Hematopoietic multipotent progenitor cell treated with erythropoietin and hydrocortisone succinate and interleukin-3 and kit ligand, for 8 days (in vitro differentiated cells): ENCODE measurements around the gene MAST2.
"Not testable (repeated sequence)": the region's sequence is repeated elsewhere in the genome, so short reads cannot be mapped to it uniquely, and the experiment has no call there.

Source experiments
- DNase-seq: peaks from one replicate; pipeline ENCODE4 v3.0.0-alpha.2; 2015

Gene MAST2

DNA sequence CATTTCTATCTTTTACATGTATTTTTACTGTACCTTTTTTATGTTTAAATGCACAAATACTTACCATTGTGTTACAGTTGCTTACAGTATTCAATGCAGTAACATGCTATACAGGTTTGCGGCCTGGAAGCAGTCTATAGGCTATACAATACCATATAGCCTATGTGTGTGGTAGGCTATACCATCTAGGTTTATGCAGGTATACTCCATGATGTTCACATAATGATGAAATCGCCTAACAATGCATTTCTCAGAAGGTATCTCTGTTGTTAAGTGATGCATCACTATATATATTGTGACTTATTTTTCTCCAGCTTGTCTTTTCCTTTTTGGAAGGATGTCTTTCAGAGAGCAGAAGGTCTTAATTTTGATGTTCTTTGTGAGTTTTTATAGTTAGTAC lies 103.5 kb downstream of the MAST2 start:
- DNase-seq: no peak

DNA sequence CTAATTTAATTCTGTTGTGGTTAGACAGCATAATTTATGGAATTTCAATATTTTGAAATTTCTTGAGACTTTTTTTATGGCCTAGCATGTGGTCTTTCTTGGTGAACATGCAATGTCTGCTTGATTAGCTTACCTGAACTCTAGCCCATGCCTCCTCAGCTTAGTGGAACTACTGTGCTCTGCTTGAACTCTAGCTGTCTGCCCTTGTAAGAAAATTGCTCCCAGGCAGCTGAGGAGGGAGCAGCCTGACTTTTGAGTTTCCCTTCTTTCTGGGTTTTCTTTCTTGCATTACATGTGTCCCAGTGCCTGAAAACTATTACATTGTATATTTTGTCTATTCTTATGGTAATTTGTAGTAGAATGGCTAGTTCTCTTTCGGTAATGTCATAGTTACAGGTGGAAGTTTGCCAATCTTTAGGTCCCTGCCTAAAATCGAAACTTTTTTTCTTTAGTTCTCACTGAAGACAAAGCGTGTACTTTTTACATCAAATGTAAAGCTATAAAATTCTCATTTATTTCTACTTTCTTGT lies 105.3 kb downstream of the MAST2 start:
- no peak for DNase-seq

DNA sequence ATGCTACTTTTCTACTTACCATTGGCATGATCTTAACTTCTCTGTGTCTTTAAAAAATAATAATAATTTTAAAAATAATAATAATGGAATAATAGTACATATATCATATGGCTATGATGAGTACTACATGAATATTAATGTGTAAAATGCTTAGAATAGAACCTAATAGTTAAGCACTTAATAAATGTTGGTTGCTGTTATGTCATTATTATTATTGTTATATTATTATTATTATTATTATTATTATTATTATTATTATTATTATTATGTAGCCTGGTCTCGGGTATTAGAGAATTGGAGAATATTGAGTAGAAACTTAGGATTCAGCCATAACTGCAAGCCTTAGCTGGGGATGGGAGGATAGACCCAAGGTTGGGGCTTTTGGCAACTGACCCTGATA lies 108.2 kb downstream of the MAST2 start:
- no peak for DNase-seq

DNA sequence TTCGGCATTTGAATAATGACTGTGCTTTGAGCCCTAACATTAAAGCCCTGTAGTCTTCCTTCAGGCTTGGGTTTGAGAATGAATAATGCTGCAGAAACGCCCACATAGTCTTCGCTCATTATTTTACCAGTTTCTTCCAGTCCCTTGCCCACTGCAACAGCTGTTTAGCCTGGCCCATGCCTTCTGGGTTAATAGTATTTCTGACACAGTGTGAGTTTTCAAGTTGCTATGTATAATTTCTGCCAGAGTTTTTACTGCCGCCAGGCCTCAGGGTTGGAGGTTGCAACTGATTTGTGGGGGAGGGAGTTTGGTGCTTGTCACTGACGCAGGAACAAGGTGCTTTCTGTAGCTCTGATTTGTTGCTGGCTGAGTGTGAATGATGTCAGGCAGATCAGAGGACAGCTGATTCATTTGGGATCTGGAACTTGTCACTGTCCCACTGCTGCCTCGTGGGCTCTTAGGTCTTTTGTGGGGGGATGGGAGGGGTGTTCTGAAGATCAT lies 109.8 kb downstream of the MAST2 start:
- DNase-seq: no peak

DNA sequence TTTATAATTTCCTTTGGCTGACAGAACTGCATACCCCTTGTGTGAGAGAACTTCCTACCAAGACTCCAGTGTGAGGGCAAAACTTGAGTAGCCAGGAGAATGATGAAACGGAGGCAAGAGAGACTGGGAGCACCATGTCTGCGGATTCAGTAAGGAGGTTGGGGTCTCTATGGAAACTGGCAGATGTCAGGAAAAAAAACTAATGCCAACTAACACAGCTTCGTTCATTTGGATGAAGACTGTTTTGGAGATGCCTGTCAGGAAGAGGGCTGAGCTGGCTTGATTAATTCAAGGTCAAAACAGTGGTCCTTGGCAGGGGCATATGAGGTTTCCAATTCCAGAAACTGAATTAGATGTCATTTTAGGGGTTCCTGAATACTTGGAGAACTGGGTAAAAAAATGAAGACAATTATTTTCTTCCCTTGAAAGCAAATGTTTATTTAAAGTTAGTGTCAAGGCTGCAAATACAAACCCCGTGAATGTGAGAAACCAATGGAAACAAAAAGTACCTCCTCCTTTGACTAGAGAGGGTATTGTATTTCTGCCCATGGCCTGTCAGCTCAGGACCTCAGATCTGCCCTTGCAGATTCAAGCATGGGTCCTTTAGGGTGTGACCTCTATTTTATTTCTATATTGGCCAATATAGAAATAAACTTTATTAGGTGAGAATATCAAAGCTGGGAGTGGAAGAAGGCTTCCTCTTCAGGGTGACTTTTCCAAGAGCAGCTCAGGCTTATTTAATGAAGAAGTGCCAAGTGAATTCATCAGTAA lies 110.5 kb downstream of the MAST2 start:
- DNase-seq: no peak

DNA sequence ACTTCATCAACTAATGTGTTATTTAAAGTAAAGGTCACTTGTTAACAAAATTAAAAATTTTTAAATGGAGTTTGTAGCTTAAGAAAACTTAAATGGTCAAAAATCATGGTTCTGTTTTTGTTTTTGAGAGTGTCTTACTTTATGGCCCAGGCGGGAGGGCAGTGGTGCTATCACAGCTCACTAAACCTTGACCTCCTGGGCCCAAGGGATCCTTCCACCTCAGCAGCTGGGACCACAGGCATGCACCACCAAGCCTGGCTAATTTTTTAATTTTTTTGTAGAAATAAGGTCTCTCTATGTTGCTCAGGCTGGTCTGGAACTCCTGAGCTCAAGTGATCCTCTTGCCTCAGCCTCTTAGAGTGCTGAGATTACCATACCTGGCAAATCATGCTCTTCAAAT lies 111.4 kb downstream of the MAST2 start:
- no peak for DNase-seq

DNA sequence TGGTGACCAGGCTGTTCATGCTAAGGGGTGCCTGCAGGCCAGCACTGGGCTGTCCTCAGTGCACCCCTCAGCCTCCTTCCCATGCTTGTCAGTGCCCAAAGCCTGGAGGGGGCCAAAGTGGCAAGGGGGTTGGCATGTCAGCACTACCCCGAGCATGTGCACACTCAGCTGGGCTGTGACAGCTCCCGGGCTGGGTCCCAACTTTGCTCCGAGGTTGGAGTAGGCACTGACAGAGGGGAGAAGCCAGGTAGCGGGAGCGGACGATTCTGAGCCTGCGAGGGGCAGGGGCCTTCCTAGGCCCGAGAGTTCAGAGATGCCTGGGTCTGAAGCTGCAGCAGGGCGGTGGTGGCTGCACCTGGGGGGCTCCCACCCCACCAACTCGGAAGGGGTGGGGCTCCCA lies 119.0 kb downstream of the MAST2 start:
- no peak for DNase-seq

DNA sequence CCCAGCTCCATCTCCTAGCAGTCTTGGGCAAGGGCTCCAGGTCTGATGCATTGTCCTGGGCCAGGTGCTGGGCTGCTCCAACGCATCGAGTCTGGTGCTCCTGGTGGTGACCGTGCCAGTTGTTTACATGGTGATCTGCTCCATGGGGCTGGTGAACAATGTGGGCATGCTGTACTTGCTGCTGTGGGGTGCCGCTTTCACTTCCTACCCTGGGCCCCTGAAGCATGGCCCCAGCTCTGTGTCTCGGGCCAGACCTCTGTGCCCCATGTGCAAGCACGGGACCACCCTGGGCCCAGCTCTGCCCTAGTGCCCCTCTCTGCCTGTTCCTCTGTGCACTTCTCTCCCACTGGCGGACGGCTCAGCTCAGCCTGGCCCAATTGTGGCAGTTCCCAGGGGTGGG lies 119.4 kb downstream of the MAST2 start:
- no peak for DNase-seq

DNA sequence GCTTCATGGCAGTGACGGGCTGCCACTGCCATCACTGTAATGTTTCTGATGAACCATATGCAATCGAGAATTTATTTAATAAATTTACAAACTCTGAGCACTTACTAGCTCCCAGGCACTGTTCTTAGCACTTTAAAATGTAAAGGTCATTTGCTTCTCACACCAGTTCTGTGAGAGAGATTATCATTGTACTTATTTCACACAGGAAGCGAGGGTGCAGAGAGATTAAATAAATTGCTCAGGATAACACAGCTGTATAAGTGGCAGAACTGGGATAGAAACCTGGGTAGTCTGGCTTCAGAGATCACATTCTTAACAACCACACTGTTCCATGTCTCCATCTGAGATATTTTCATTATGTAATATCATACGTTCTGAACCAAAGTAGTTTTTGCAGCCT lies 119.9 kb downstream of the MAST2 start:
- no peak for DNase-seq

DNA sequence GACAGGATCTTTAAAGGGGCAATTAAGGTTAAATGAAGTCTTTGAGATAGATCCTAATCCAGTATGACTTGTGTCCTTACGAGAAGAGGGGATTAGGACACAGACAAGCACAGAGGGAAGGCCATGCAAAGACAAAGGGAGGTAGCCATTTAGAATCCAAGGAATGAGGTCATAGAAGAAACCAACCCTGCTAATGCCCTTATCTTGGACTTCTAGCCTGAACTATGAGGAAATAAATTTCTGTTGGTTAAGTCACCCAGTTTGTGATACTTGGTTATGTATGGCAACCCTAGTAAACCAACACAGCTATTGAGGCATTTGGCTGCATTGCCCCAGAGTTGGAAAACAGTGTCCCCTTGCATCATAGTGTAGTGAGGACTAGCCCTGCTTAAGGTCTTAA lies 121.3 kb downstream of the MAST2 start:
- no peak for DNase-seq

DNA sequence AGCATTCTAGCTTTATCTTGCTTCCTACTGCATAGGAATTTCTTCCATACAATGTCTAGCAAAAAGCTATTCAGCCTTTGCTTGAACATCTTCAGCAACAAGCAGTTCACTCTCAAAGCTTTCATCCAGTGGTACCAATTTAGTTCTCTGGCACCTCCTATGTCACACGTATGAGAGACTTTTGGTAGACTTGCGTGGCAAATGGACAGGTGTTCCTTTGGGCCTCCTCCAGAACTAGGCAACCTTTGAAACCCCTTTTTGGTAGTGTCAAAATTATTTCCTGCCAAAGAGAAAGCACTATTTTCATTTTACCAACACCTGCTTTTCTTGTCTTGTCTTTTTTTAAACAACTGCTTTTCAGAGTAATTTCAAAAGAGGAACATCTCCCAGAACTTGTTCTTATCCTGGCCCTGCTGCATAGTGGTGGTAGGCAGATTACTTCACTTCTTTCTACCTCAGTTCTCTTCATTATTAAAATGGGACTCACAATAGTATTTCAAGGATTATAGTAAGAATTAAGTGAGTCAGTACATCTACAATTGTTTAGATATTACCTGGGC lies 122.4 kb downstream of the MAST2 start:
- no peak for DNase-seq

DNA sequence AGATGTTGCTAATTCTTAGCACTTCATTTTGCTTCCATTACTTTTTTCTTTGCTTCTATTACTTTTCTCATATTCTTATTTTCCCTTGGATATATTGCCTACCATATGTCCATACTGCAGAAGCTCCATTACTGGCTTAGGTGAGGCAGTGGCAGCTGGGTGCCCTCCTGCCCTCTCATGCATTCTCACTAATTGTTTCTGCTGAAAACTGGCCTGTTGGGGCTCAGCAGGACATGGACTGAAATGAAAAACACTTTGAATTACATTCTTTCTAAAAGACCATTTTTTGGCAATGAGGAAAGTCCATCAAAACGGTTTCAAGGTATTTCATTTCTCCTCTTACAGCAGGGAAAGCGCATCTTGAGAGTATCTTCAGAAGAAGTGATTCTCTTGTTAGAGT lies 122.9 kb downstream of the MAST2 start:
- no peak for DNase-seq

DNA sequence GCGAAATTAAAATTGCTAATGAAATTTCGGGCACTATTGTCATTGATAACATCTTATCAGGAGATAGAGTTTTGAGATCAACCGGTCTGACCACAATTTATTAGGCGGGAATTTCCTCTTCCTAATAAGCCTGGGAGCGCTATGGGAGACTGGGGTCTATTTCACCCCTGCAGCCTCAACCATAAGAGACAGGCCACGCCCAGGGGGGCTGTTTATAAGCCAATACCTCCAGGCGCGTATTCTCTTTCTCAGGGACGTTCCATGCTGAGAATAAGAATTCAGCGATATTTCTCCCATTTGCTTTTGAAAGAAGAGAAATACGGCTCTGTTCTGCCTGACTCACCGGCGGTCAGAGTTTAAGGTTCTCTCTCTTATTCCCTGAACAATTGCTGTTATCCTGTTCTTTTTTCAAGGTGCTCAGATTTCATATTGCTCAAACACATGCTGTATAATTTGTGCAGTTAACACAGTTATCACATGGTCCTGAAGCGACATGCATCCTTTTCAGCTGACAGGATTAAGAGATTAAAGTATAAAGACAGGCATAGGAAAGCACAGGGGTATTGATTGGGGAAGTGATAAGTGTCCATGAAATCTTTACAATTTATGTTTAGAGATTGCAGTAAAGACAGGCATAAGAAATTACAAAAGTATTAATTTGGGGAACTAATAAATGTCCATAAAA lies 124.0 kb downstream of the MAST2 start:
- DNase-seq: not testable (repeated sequence)

DNA sequence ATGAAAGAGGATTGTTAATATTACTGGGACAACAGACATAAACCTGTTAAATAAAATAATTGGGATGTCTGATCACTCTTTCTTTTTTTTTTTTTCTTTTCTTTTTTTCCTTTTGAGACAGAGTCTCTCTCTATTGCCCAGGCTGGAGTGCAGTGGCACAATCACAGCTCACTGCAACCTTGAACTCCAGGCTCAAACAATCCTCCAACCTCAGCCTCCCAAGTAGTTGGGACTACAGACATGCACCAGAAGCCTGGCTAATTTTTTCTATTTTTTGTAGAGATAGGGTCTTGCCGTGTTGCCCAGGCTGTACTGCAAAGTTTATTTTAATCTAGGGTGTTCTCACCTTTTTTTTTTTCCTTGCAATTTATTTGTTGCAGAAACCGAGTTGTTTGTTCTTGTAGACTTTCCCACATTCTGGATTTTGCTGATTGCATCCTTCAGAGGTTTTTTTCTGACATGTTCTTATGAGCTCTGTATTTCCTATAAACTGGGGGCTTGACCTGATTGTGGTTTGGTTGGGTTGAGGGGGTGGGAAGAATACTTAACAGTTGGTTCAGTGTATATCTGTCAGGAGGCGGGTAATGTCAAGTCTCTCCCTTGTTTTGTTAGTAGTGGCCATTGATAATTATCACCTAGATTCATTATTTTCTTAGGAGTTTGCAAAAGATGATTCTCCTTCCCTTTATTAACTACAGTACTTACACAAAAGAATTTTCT lies 125.2 kb downstream of the MAST2 start:
- DNase-seq: no peak

DNA sequence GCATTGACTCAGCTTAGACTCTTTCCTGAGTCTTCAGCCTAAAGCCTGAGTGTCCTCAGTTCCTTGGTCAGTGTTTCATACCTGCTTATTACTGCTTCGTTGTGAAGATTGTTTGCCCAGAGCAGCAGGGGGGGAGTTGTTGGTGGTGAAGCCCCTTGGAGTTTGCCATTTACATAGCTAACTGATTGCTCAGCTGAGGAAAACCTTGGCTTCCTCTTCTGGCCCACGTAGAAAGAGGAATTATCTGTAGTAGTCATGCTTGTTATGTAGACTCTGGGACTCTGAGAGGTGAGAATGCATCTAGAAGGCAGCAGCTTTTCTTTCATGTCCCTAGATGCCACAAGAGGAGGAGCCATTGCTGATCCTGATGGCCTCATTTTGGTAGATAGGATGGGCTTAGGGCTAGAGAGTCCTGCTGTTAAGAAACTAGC lies 125.9 kb downstream of the MAST2 start:
- DNase-seq: peak; percentile 56

DNA sequence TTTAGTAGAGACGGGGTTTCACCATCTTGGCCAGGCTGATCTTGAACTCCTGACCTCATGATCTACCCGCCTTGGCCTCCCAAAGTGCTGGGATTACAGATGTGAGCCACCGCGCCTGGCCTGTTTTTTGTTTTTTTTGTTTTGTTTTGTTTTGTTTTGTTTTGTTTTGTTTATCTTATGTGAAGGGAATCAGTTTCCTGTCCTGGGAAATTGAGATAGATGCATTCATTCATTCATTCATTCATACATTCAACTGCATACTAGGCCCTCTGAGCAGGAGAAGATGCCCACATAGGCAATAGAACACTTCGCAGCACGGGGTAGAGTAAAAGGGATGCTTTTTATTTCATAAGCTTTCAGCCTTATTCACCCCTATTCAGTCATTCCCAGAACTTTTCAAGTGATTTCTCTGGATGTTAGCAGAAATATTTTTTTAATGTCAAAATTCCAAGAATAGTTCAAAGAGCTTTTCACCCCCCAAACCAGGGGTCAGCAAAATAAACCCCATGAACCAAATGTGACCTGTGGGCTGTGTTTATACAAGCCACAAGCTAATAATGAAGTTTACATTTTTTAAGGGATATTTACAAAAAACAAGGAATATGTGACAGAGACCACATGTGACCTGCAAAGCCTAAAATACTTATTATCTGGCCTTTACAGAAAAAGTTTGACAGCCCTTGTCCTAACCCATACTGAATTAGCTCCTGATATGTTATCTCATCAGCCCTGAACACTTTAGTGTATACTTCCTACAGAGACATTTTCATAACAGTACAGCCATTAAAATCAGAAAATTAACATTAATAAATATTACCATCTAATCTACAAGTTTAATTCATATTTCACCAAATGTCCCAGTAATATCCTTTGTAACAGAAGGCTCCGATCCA lies 127.1 kb downstream of the MAST2 start:
- peak; percentile 78 for DNase-seq

DNA sequence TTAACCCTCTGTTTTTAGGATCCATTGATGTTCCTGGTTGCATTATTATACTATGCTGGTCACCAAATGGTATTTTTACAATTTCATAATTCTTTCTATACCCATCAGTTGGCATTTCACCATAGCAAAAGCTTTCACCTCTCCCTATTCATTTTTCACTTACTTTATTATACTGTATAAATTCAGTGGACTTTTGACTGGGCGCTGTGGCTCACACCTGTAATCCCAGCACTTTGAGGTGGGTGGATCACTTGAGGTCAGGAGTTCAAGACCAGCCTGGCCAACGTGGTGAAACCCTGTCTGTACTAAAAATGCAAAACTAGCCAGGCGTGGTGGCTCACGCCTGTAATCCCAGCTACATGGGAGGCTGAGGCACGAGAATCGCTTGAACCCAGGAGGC lies 128.8 kb downstream of the MAST2 start:
- DNase-seq: not testable (repeated sequence)

DNA sequence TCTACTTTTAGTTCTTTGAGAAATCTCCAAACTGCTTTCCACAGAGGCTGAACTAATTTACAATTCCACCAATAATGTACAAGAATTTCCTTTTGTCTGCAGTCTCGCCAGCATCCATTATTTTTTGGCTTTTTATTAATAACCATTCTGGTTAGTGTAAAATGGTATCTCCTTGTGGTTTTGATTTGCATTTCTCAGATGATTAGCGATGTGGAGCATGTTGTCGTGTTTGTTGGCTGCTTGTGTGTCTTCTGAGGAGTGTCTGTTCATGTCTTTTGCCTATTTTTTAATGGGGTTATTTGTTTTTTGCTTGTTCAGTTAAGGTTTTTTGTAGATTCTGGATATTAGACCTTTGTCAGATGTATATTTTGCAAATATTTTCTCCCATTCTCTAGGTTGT lies 131.5 kb downstream of the MAST2 start:
- no peak for DNase-seq

DNA sequence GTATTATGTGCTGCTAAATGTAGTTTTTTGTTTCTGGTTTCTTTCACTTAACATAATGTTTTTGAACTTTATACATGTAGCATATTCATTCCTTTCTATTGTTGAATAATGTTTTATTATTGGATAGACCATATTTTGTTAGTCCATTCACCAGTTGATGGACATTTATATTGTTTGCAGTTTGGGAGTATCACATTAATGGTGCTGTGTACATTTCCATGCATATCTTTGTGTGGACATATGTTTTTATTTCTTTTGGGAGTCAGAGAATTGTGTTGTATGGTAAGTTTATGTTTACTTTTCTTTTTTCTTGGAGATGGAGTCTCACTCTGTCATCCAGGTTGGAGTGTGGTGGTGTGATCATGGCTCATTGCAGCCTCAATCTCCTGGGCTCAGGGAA lies 134.6 kb downstream of the MAST2 start:
- DNase-seq: no peak

DNA sequence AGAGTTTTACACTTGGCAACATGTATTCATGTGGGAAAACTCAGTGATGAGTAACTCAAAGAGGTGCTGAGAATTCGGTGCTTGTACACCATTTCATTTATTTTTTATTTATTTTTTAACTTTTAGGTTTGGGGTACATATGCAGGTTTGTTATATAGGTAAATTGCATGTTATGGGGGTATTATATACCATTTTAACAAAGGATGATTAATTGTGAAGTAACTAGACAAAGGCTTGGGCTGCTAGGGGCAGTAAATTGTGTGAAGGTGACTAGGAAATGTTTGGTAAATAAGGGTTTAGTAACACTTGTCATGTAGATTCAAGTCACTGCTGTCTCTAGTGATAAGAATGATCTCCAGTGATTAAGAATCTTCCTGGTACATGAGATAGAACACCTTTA lies 139.0 kb downstream of the MAST2 start:
- no peak for DNase-seq

DNA sequence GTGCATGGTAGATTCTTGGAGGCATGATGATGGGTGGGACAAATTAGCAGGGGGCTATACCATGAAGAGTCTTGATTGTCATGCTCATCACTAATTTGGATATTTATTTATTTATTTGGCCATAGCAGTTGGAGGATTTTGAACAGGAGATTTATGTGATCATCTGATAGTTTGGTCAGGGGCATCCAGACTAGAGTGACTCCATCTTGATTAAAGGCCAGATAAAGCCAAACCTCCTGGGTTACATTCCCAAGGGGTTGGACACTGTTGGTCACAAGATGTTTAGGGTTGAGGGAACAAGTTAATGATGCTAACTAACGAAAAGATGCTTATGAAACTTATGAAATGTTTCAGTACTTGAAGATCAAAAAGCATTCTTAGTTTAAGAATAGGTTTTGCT lies 139.8 kb downstream of the MAST2 start:
- DNase-seq: no peak

DNA sequence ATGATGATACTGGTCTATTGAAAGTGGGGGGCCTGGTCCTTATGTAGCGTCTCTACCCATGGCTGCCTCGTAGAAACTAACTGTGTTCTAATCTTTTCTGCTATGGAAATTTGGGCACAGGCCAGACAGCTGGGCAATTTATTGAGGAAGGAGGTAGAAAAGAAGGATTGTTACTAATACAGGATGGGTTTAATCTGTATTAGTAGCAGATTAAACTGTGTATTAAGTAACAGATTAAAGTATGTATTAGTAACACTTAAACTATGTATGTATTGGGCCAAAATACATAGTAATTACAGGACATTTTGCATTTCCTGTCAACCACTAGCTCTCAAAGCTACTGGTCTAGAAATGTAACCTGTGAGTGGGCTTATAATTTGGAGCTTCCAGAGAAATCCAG lies 142.0 kb downstream of the MAST2 start:
- no peak for DNase-seq
